ENCODE measurements around the gene SLC38A8. TPM values are rescaled to one million over a fixed set of nuclear protein-coding genes. Genes with fewer than 3 reads are reported as not detected.

SLC38A8 gene
- total and polyA plus RNA-seq, 4 donors, result 1.2 TPM; not detected in 3

DNA sequence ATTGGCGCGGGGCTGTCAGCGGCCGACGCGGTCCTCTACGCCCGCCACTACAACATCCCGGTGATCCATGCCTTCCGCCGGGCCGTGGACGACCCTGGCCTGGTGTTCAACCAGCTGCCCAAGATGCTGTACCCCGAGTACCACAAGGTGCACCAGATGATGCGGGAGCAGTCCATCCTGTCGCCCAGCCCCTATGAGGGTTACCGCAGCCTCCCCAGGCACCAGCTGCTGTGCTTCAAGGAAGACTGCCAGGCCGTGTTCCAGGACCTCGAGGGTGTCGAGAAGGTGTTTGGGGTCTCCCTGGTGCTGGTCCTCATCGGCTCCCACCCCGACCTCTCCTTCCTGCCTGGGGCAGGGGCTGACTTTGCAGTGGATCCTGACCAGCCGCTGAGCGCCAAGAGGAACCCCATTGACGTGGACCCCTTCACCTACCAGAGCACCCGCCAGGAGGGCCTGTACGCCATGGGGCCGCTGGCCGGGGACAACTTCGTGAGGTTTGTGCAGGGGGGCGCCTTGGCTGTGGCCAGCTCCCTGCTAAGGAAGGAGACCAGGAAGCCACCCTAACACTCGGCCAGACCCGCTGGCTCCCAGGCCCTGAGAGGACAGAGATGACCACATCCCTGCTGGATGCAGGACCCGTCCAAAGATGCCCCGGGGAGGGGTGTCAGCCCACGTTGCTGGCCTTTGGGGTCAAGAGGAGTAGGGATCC is 77.0 kb downstream of the SLC38A8 start:
- ATAC-seq (ENCODE audit: insufficient read depth, low FRiP score) (no peak), DNase-seq (no peak)
- TF ChIP-seq, protein P1, sequence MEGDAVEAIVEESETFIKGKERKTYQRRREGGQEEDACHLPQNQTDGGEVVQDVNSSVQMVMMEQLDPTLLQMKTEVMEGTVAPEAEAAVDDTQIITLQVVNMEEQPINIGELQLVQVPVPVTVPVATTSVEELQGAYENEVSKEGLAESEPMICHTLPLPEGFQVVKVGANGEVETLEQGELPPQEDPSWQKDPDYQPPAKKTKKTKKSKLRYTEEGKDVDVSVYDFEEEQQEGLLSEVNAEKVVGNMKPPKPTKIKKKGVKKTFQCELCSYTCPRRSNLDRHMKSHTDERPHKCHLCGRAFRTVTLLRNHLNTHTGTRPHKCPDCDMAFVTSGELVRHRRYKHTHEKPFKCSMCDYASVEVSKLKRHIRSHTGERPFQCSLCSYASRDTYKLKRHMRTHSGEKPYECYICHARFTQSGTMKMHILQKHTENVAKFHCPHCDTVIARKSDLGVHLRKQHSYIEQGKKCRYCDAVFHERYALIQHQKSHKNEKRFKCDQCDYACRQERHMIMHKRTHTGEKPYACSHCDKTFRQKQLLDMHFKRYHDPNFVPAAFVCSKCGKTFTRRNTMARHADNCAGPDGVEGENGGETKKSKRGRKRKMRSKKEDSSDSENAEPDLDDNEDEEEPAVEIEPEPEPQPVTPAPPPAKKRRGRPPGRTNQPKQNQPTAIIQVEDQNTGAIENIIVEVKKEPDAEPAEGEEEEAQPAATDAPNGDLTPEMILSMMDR (IDR thresholded peaks at IDR 0.05; ENCODE audit: control extremely low read depth, extremely low read depth), result no peak
- Histone ChIP-seq H3K9me3 (ENCODE audit: control insufficient read depth in 4 of 4, insufficient read depth in 3 of 4, low read length in 3 of 4) (no peaks in the 10 kb centered on the region), H3K4me3 (no peak overlapping the region), H3K4me1 (ENCODE audit: control insufficient read depth in 5 of 5, insufficient read depth in 5 of 5, low read length in 5 of 5) (no peaks in the 10 kb centered on the region), H3K36me3 (ENCODE audit: control insufficient read depth in 4 of 4, insufficient read depth in 4 of 4, low read length in 4 of 4) (peaks cover 0 to 21% (median 0%) of the 10 kb centered on the region in 4 donors), H3K27me3 (ENCODE audit: control insufficient read depth in 3 of 3, insufficient read depth in 3 of 3, low read length in 2 of 3) (peaks cover 0 to 15% (median 7%) of the 10 kb centered on the region in 3 donors), H3K27ac (ENCODE audit: low read depth in 1 of 2, low read length in 1 of 2) (no peak overlapping the region), H3K9ac (ENCODE audit: insufficient read depth in 1 of 2, low read length in 2 of 2) (no peak overlapping the region)
- 93 to 94% methylated on average over 36 of the region's 36 CpGs for WGBS, 2 donors

DNA sequence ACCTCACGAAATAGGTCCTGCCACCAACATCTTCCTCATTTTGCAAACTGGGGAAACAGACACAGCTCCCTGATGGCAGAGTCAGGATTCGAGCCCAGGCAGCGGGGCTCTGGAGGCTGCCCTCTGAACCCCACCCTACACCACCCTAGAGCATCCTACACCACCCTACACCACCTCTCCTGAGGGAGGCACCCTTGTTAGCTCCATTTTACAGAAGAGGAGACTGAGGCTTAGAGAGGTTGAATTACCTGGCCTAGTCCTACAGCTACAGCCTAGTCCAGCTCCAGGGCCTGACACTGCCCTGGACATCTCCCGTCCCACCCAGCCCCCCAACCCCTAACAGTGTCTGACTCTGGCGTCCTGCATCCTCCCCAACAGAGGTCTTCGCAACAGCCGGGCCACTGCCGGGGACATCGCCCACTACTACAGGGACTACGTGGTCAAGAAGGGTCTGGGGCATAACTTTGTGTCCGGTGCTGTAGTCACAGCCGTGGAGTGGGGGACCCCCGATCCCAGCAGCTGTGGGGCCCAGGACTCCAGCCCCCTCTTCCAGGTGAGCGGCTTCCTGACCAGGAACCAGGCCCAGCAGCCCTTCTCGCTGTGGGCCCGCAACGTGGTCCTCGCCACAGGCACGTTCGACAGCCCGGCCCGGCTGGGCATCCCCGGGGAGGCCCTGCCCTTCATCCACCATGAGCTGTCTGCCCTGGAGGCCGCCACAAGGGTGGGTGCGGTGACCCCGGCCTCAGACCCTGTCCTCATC is 77.7 kb downstream of the SLC38A8 start:
- H3K27me3 ChIP-seq (ENCODE audit: control insufficient read depth in 3 of 3, insufficient read depth in 3 of 3, low read length in 2 of 3), result peaks cover 0 to 11% (median 7%) of the 10 kb centered on the region in 3 donors
- no peak overlapping the region for H3K9ac ChIP-seq (ENCODE audit: insufficient read depth in 1 of 2, low read length in 2 of 2)
- WGBS, 2 donors, result 93 to 94% methylated on average over 26 of the region's 26 CpGs
- no peaks in the 10 kb centered on the region for H3K4me1 ChIP-seq (ENCODE audit: control insufficient read depth in 5 of 5, insufficient read depth in 5 of 5, low read length in 5 of 5)
- H3K9me3 ChIP-seq (ENCODE audit: control insufficient read depth in 4 of 4, insufficient read depth in 3 of 4, low read length in 3 of 4), result no peaks in the 10 kb centered on the region
- TF ChIP-seq, protein P1 (IDR thresholded peaks at IDR 0.05; ENCODE audit: control extremely low read depth, extremely low read depth), result no peak
- H3K36me3 ChIP-seq (ENCODE audit: control insufficient read depth in 4 of 4, insufficient read depth in 4 of 4, low read length in 4 of 4), result peaks cover 0 to 26% (median 0%) of the 10 kb centered on the region in 4 donors
- no peak for DNase-seq
- no peak overlapping the region for H3K27ac ChIP-seq (ENCODE audit: low read depth in 1 of 2, low read length in 1 of 2)
- no peak overlapping the region for H3K4me3 ChIP-seq
- no peak for ATAC-seq (ENCODE audit: insufficient read depth, low FRiP score)

DNA sequence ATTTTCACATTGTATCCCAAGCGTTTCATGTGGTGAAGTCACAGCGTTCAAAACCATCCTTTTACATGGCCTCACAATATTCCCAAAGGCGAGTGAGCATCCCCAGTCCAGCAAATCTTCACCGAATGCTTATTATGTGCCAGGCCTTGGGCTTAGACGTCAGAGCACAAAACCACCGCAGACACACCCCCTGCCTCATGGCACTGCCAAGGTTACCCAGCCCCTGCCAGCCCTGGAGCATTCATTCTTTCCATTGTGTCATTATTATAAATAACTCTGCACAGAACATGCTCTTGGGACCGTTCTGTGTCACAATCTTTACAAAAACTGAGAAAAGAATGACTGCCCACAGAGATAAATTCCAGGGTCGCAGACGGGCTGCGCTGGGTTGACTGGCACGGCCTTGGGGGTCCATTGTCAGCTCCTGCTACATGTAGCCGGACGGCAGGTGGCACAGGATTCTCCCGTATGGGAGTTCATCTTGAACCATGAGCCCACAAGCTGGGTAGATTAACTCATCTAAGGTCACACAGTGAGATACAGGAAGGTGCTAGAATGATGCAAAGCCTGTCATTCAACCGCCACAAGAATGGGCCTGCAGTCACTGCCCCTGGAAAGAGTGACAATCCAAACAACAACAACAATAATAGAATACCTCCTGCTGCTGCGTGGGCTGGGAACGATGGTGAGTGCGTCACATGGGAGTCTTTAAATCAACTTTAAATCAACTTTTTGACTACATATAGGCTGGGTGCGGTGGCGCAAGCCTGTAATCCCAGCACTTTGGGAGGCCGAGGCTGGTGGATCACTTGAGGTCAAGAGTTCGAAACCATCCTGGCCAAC is 79.1 kb downstream of the SLC38A8 start:
- peaks cover 0 to 36% (median 0%) of the 10 kb centered on the region in 4 donors for H3K36me3 ChIP-seq (ENCODE audit: control insufficient read depth in 4 of 4, insufficient read depth in 4 of 4, low read length in 4 of 4)
- TF ChIP-seq, protein P1 (IDR thresholded peaks at IDR 0.05; ENCODE audit: control extremely low read depth, extremely low read depth), result no peak
- no peak overlapping the region for H3K4me3 ChIP-seq
- peak overlapping the region in 1 of 2 donors; percentile 82 for H3K27ac ChIP-seq (ENCODE audit: low read depth in 1 of 2, low read length in 1 of 2)
- H3K4me1 ChIP-seq (ENCODE audit: control insufficient read depth in 5 of 5, insufficient read depth in 5 of 5, low read length in 5 of 5), result no peaks in the 10 kb centered on the region
- H3K9ac ChIP-seq (ENCODE audit: insufficient read depth in 1 of 2, low read length in 2 of 2), result no peak overlapping the region
- 93 to 94% methylated on average over 22 of the region's 22 CpGs for WGBS, 2 donors
- ATAC-seq (ENCODE audit: insufficient read depth, low FRiP score), result no peak
- H3K27me3 ChIP-seq (ENCODE audit: control insufficient read depth in 3 of 3, insufficient read depth in 3 of 3, low read length in 2 of 3), result no peaks in the 10 kb centered on the region
- no peaks in the 10 kb centered on the region for H3K9me3 ChIP-seq (ENCODE audit: control insufficient read depth in 4 of 4, insufficient read depth in 3 of 4, low read length in 3 of 4)
- DNase-seq, result no peak

Data from lung (tissue), 12 donors.